SHP77 treated with DMSO at 0.1 percent for 48 hours (cell line): ENCODE measurements around the gene ANGEL2.
A peak's percentile ranks its signal among the peaks of the same experiment; 100 is the strongest.
"Not testable (repeated sequence)": the region's sequence is repeated elsewhere in the genome, so short reads cannot be mapped to it uniquely, and the experiment has no call there.

Experiments
- DNase-seq: peaks from one replicate; lab custom pipeline; 2025; lab: John Stamatoyannopoulos, UW

Gene ANGEL2

GRCh38 chr1:213015099-213016050 is at the start of gene ANGEL2:
Gene ANGEL2 (minus strand): TSS chr1:213015867. CDS start chr1:213015671, 196 bp downstream.
- peak; percentile 89 for DNase-seq

- peak; percentile 32 for DNase-seq
These were observed 45.6 kb upstream of the ANGEL2 start for GRCh38 chr1:213061263-213061662.

- DNase-seq = peak; percentile 85
These were observed 45.2 kb upstream of the ANGEL2 start for GRCh38 chr1:213060836-213061235.

- DNase-seq = no peak
These were observed 41.8 kb upstream of the ANGEL2 start for GRCh38 chr1:213057264-213058059.

GRCh38 chr1:213055767-213056166 is 40.1 kb upstream of the ANGEL2 start:
- no peak for DNase-seq

- DNase-seq = no peak
These were observed 39.3 kb upstream of the ANGEL2 start for GRCh38 chr1:213054733-213055591.

- DNase-seq = no peak
These were observed 38.5 kb upstream of the ANGEL2 start for GRCh38 chr1:213054142-213054541.

- DNase-seq = no peak
These were observed 37.8 kb upstream of the ANGEL2 start for GRCh38 chr1:213053455-213053854.

GRCh38 chr1:213051881-213052202 is 36.2 kb upstream of the ANGEL2 start:
- DNase-seq = no peak

GRCh38 chr1:213051127-213051880 is 35.6 kb upstream of the ANGEL2 start, which contains the start of gene RPS6KC1:
Gene RPS6KC1 (plus strand): TSS chr1:213051241. CDS start chr1:213051405, 164 bp downstream.
- DNase-seq = peak; percentile 66

- DNase-seq = no peak
These were observed 35.1 kb upstream of the ANGEL2 start for GRCh38 chr1:213050745-213051126.

GRCh38 chr1:213049232-213049631 is 33.6 kb upstream of the ANGEL2 start:
- no peak for DNase-seq

- not testable (repeated sequence) for DNase-seq
These were observed 29.9 kb upstream of the ANGEL2 start for GRCh38 chr1:213045321-213046226.

GRCh38 chr1:213041443-213041842 is 25.8 kb upstream of the ANGEL2 start:
- no peak for DNase-seq

GRCh38 chr1:213035573-213035972 is 19.9 kb upstream of the ANGEL2 start:
- DNase-seq = no peak

GRCh38 chr1:213034713-213035112 is 19.0 kb upstream of the ANGEL2 start:
- no peak for DNase-seq

GRCh38 chr1:213032651-213033050 is 17.0 kb upstream of the ANGEL2 start:
- DNase-seq = no peak

GRCh38 chr1:213027024-213027423 is 11.4 kb upstream of the ANGEL2 start:
- not testable (repeated sequence) for DNase-seq

GRCh38 chr1:213020016-213020415 is 4.3 kb upstream of the ANGEL2 start:
- no peak for DNase-seq

- DNase-seq = no peak
These were observed 3.8 kb upstream of the ANGEL2 start for GRCh38 chr1:213019450-213019849.
